Superior temporal gyrus (tissue), 1 donor: Measurements from ENCODE around the gene SLC15A3.

ENCODE experiments used
- DNase-seq: peaks from one replicate; pipeline ENCODE4 v3.0.0-alpha.2; 2016; ENCODE audit errors: extremely low spot score

SLC15A3 gene

GRCh38 chr11:60930394-60930793, 21.6 kb downstream of the SLC15A3 start:
- no peak for DNase-seq

GRCh38 chr11:60929764-60930163, 22.2 kb downstream of the SLC15A3 start:
- DNase-seq, result no peak

- no peak for DNase-seq
Observed at GRCh38 chr11:60928563-60929001, 23.4 kb downstream of the SLC15A3 start.

- DNase-seq, result no peak
Observed at GRCh38 chr11:60927600-60927999, 24.4 kb downstream of the SLC15A3 start.

GRCh38 chr11:60927061-60927592, 24.8 kb downstream of the SLC15A3 start:
- no peak for DNase-seq

- no peak for DNase-seq
Observed at GRCh38 chr11:60926500-60926899, 25.5 kb downstream of the SLC15A3 start.

- DNase-seq, result no peak
Observed at GRCh38 chr11:60925868-60926267, 26.1 kb downstream of the SLC15A3 start.

- DNase-seq, result no peak
Observed at GRCh38 chr11:60924906-60925853, 26.8 kb downstream of the SLC15A3 start.

GRCh38 chr11:60924110-60924905, 27.7 kb downstream of the SLC15A3 start, which contains the start of gene TMEM132A:
Gene TMEM132A, plus strand, starts transcription at chr11:60924460. Its CDS starts 174 bp downstream, at chr11:60924634.
- DNase-seq, result peak; percentile 76

GRCh38 chr11:60923800-60924109, 28.2 kb downstream of the SLC15A3 start:
- no peak for DNase-seq

- peak; percentile 40 for DNase-seq
Observed at GRCh38 chr11:60923326-60923725, 28.6 kb downstream of the SLC15A3 start.

- no peak for DNase-seq
Observed at GRCh38 chr11:60922906-60923305, 29.1 kb downstream of the SLC15A3 start.

- no peak for DNase-seq
Observed at GRCh38 chr11:60921777-60922335, 30.1 kb downstream of the SLC15A3 start.

- no peak for DNase-seq
Observed at GRCh38 chr11:60921259-60921658, 30.7 kb downstream of the SLC15A3 start.

- no peak for DNase-seq
Observed at GRCh38 chr11:60919956-60920355, 32.0 kb downstream of the SLC15A3 start.

GRCh38 chr11:60919320-60919719, 32.7 kb downstream of the SLC15A3 start:
- DNase-seq, result no peak

GRCh38 chr11:60918939-60919265, 33.1 kb downstream of the SLC15A3 start:
- no peak for DNase-seq

GRCh38 chr11:60918251-60918938, 33.6 kb downstream of the SLC15A3 start:
- DNase-seq, result no peak

- DNase-seq, result no peak
Observed at GRCh38 chr11:60917267-60917666, 34.7 kb downstream of the SLC15A3 start.

GRCh38 chr11:60916669-60917206, 35.2 kb downstream of the SLC15A3 start:
- no peak for DNase-seq

GRCh38 chr11:60915248-60915914, 36.6 kb downstream of the SLC15A3 start:
- DNase-seq, result peak; percentile 47
